Measurements from ENCODE around the gene NCR3LG1. TPM values are rescaled to one million over a fixed set of nuclear protein-coding genes. Genes with fewer than 3 reads are reported as not detected.

NCR3LG1 gene
- total and polyA plus RNA-seq, 9 of the 15 experiments (the other 6 are each of a cell fraction or from before 2014, with no cell fraction given) = 4.1 to 39.8 (median 25.1) TPM

GRCh38 chr11:17395978-17396377 lies 44.4 kb downstream of the NCR3LG1 start:
- Histone ChIP-seq H3K27ac (ENCODE audit: extremely low read depth, low read depth, low read length) (no peak overlapping the region), H3K4me2 (ENCODE audit: insufficient read depth, low read length) (no peak overlapping the region), H3K79me2 (ENCODE audit: control insufficient read depth, insufficient read depth, low read length) (no peaks in the 10 kb centered on the region), H4K20me1 (replicated peaks; ENCODE audit: control insufficient read depth, insufficient read depth, low read length) (peaks cover 3% of the 10 kb centered on the region; the same call in 1 of the 2 replicates), H3K4me1 (replicated peaks in 1 of 2; ENCODE audit: control insufficient read depth in 2 of 2, insufficient read depth in 2 of 2, low read length in 2 of 2) (peaks cover 0 to 4% of the 10 kb centered on the region in 2 experiments; a peak in 1 of 5 replicates), H3K4me3 (no peak overlapping the region), H3K9me1 (ENCODE audit: control insufficient read depth, insufficient read depth, low read length) (no peaks in the 10 kb centered on the region), H3K36me3 (ENCODE audit: control insufficient read depth, insufficient read depth, low read length) (no peaks in the 10 kb centered on the region), H2AFZ (ENCODE audit: low read depth, low read length) (no peak overlapping the region), H3K27me3 (ENCODE audit: control insufficient read depth in 2 of 2, insufficient read depth in 2 of 2, low read length in 2 of 2) (peaks cover 18 to 77% of the 10 kb centered on the region in 2 experiments), H3K9ac (ENCODE audit: insufficient read depth in 1 of 2, low read depth in 2 of 2, low read length in 2 of 2) (no peak overlapping the region), H3K9me3 (replicated peaks; ENCODE audit: control insufficient read depth, insufficient read depth, low read depth, low read length) (no peaks in the 10 kb centered on the region)
- ChIA-PET POLR2A (interaction anchor here (0.5 kb wide), 1 partner anchor 313 kb away, joined by 4 read pairs; no protein-coding TSS in a partner anchor), CTCF (ENCODE audit: low intra/inter-chr PET ratio) (no interaction called here)
- FAIRE-seq (no peak), DNase-seq (ENCODE audit: extremely low read depth in 1 of 4, low spot score in 3 of 4) (no peak), ATAC-seq (no peak)
- WGBS (ENCODE audit: insufficient coverage, low coverage, missing lambda C conversion rate) = 15% methylated on average over 6 of the region's 6 CpGs
- BruUV-seq (replicated peaks) = no TSS peak
- in situ Hi-C loops (cut with MboI) = loop anchor here (10.0 kb wide), 1 partner anchor 129 kb away; no protein-coding TSS in a partner anchor
- TF ChIP-seq ZNF41 (CRISPR knock-in tag; conservative IDR thresholded peaks at IDR 0.05) (no peak), FOXK2 (conservative IDR thresholded peaks at IDR 0.05 in 1 of 2, IDR thresholded peaks at IDR 0.05 in 1 of 2; ENCODE audit: low read depth in 2 of 2) (no peak), CHD1 (IDR thresholded peaks at IDR 0.05; ENCODE audit: low read length) (no peak), HOXB6 (CRISPR knock-in tag; IDR thresholded peaks at IDR 0.05; ENCODE audit: borderline replicate concordance) (no peak), ZC3H8 (IDR thresholded peaks at IDR 0.05) (no peak), XRCC4 (IDR thresholded peaks at IDR 0.05; ENCODE audit: extremely low read depth, insufficient read depth, insufficient read length) (no peak), U2AF2 (optimal IDR thresholded peaks at IDR 0.05; ENCODE audit: low read depth, low read length) (no peak), HMGN3 (IDR thresholded peaks at IDR 0.05; ENCODE audit: borderline replicate concordance, extremely low read depth, insufficient read length, low read depth, low read length) (no peak), SMARCB1 (IDR thresholded peaks at IDR 0.05; ENCODE audit: insufficient read length, low read depth) (no peak), ZNF511 (CRISPR knock-in tag; IDR thresholded peaks at IDR 0.05) (no peak)
- TF ChIP-seq, protein P1, sequence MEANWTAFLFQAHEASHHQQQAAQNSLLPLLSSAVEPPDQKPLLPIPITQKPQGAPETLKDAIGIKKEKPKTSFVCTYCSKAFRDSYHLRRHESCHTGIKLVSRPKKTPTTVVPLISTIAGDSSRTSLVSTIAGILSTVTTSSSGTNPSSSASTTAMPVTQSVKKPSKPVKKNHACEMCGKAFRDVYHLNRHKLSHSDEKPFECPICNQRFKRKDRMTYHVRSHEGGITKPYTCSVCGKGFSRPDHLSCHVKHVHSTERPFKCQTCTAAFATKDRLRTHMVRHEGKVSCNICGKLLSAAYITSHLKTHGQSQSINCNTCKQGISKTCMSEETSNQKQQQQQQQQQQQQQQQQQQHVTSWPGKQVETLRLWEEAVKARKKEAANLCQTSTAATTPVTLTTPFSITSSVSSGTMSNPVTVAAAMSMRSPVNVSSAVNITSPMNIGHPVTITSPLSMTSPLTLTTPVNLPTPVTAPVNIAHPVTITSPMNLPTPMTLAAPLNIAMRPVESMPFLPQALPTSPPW (CRISPR knock-in tag; IDR thresholded peaks at IDR 0.05) = no peak
- TF ChIP-seq, protein P2, sequence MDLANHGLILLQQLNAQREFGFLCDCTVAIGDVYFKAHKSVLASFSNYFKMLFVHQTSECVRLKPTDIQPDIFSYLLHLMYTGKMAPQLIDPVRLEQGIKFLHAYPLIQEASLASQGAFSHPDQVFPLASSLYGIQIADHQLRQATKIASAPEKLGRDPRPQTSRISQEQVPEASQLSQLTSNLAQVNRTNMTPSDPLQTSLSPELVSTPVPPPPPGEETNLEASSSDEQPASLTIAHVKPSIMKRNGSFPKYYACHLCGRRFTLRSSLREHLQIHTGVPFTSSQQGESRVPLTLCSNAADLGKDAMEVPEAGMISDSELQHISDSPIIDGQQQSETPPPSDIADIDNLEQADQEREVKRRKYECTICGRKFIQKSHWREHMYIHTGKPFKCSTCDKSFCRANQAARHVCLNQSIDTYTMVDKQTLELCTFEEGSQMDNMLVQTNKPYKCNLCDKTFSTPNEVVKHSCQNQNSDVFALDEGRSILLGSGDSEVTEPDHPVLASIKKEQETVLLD (IDR thresholded peaks at IDR 0.05) = no peak
- intact Hi-C loops (cut with micrococcal nuclease) = no loop called here

Measured in K562 (cell line).